A549 (cell line): ENCODE data around the gene DEUP1.

Experiments
- CBX2 ChIP-seq: fragments of 200-600 bp; sonication (generic); IDR thresholded peaks from 2 replicates; pipeline ENCODE4 v1.6.1; 2016; ENCODE audit warnings: low read depth, mild to moderate bottlenecking, borderline replicate concordance
- CHD2 ChIP-seq: fragments of 150-350 bp; IDR thresholded peaks from 2 replicates; pipeline ENCODE4 v1.6.1; 2014; ENCODE audit warnings: low read length; ENCODE audit not compliant: partially characterized antibody
- EP300 ChIP-seq, 2 experiments: fragments of >200 bp; sonication (Bioruptor Twin); formaldehyde crosslinking; IDR thresholded peaks; 2 replicates in 1 of 2; 3 replicates in 1 of 2; pipeline ENCODE4 v1.6.1; 2016 to 2017
- KDM1A ChIP-seq: fragments of 200-600 bp; sonication (generic); IDR thresholded peaks from 2 replicates; pipeline ENCODE4 v1.6.1; 2016; ENCODE audit warnings: low read depth, mild to moderate bottlenecking
- MYC ChIP-seq: IDR thresholded peaks from 2 replicates; pipeline ENCODE4 v1.6.1; 2012; ENCODE audit warnings: mild to moderate bottlenecking, inconsistent platforms, low read length, improper control_type of control experiment, borderline replicate concordance
- POLR2A ChIP-seq: IDR thresholded peaks from 2 replicates; pipeline ENCODE4 v1.6.1; 2012; ENCODE audit warnings: mild to moderate bottlenecking, low read length
- POLR2AphosphoS2 ChIP-seq: conservative IDR thresholded peaks from 2 replicates; pipeline ENCODE4 v1.6.1; 2012; ENCODE audit warnings: low read length, improper control_type of control experiment, inconsistent platforms
- RAD21 ChIP-seq, 2 experiments: fragments of >200 bp in 1 of 2; sonication (Bioruptor Twin) in 1 of 2; formaldehyde crosslinking in 1 of 2; IDR thresholded peaks in 1 of 2; conservative IDR thresholded peaks in 1 of 2; 2 replicates in 1 of 2; 3 replicates in 1 of 2; pipeline ENCODE4 v1.6.1; 2012 to 2018; ENCODE audit warnings: inconsistent platforms in 1 of 2
- RCOR1 ChIP-seq: fragments of 150-350 bp; IDR thresholded peaks from 2 replicates; pipeline ENCODE4 v1.6.1; 2014; ENCODE audit warnings: antibody characterized with exemption, low read length, low read depth
- SMC3 ChIP-seq: fragments of >200 bp; sonication (Bioruptor Twin); formaldehyde crosslinking; IDR thresholded peaks from 3 replicates; pipeline ENCODE4 v1.6.1; 2018; ENCODE audit warnings: inconsistent platforms
- TF ChIP-seq, protein P1 (sequence below): fragments of >200 bp; sonication (Bioruptor Twin); formaldehyde crosslinking; IDR thresholded peaks from 3 replicates; pipeline ENCODE4 v1.5.1; 2016
- TF ChIP-seq, protein P2 (sequence below): IDR thresholded peaks from 2 replicates; pipeline ENCODE4 v1.6.1; 2012
- TF ChIP-seq, protein P3 (sequence below): fragments of 450-650 bp; IDR thresholded peaks from 2 replicates; pipeline ENCODE4 v1.6.1; 2014; ENCODE audit warnings: antibody characterized with exemption
- TF ChIP-seq, protein P4 (sequence below): fragments of >200 bp; sonication (Bioruptor Twin); formaldehyde crosslinking; IDR thresholded peaks from 3 replicates; pipeline ENCODE4 v1.6.1; 2016

DNA sequence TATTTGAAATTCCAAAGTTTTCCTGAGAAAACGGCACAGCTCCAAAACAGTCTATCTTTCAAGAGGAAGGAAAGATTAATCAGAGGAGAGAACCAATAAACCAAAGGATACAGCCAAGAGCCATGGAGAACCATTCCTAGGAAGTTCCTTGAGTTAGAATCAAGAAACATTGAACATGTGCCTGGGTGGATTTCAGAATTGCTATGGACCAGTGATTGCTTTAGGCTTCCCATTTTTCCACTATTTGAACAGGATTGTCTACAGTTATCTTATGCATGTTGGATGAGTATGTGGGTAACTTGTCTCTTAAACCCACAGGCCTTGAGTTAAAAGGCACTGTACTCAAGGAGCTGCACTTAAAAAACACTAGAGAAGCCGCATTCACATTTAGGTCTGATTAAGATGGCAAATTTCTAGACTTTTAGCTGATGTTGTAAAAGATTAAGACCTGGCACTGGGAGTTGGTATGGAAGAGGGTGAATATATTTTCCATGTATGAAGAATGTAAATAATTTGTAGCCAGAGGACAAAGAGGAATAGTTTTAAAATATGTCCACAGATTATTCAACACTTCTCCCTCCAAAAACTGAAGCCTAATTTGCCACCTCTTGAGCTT is 11.2 kb upstream of the DEUP1 start:
- TF ChIP-seq, protein P1, sequence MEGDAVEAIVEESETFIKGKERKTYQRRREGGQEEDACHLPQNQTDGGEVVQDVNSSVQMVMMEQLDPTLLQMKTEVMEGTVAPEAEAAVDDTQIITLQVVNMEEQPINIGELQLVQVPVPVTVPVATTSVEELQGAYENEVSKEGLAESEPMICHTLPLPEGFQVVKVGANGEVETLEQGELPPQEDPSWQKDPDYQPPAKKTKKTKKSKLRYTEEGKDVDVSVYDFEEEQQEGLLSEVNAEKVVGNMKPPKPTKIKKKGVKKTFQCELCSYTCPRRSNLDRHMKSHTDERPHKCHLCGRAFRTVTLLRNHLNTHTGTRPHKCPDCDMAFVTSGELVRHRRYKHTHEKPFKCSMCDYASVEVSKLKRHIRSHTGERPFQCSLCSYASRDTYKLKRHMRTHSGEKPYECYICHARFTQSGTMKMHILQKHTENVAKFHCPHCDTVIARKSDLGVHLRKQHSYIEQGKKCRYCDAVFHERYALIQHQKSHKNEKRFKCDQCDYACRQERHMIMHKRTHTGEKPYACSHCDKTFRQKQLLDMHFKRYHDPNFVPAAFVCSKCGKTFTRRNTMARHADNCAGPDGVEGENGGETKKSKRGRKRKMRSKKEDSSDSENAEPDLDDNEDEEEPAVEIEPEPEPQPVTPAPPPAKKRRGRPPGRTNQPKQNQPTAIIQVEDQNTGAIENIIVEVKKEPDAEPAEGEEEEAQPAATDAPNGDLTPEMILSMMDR = no peak
- TF ChIP-seq, protein P2, sequence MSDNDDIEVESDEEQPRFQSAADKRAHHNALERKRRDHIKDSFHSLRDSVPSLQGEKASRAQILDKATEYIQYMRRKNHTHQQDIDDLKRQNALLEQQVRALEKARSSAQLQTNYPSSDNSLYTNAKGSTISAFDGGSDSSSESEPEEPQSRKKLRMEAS = no peak
- no peak for TF ChIP-seq EP300 (IDR thresholded peaks at IDR 0.05)
- no peak for TF ChIP-seq POLR2A
- TF ChIP-seq CHD2 = no peak
- no peak for TF ChIP-seq RCOR1
- TF ChIP-seq, protein P3, sequence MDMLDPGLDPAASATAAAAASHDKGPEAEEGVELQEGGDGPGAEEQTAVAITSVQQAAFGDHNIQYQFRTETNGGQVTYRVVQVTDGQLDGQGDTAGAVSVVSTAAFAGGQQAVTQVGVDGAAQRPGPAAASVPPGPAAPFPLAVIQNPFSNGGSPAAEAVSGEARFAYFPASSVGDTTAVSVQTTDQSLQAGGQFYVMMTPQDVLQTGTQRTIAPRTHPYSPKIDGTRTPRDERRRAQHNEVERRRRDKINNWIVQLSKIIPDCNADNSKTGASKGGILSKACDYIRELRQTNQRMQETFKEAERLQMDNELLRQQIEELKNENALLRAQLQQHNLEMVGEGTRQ = no peak
- no peak for TF ChIP-seq MYC
- no peak for TF ChIP-seq POLR2AphosphoS2
- no peak for TF ChIP-seq SMC3
- TF ChIP-seq RAD21 (conservative IDR thresholded peaks at IDR 0.05 in 1 of 2, IDR thresholded peaks at IDR 0.05 in 1 of 2) = no peak
- TF ChIP-seq, protein P4, sequence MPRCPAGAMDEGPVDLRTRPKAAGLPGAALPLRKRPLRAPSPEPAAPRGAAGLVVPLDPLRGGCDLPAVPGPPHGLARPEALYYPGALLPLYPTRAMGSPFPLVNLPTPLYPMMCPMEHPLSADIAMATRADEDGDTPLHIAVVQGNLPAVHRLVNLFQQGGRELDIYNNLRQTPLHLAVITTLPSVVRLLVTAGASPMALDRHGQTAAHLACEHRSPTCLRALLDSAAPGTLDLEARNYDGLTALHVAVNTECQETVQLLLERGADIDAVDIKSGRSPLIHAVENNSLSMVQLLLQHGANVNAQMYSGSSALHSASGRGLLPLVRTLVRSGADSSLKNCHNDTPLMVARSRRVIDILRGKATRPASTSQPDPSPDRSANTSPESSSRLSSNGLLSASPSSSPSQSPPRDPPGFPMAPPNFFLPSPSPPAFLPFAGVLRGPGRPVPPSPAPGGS = no peak
- TF ChIP-seq CBX2 = no peak
- no peak for TF ChIP-seq KDM1A
